MM.1S (cell line): Measurements from ENCODE around the gene OLFM2.

Experiments
- DNase-seq: peaks from one replicate; pipeline ENCODE4 v3.0.0-alpha.2; 2015
- H2AFZ ChIP-seq: fragments of 300-600 bp; sonication (generic); 2 replicates; pipeline ENCODE4 v1.6.0; 2016; ENCODE audit warnings: antibody characterized with exemption, low read length
- H3F3A ChIP-seq: fragments of 300-600 bp; sonication (generic); 2 replicates; pipeline ENCODE4 v1.6.1; 2016; ENCODE audit warnings: mild to moderate bottlenecking, antibody characterized with exemption, low read length, moderate library complexity, mixed read lengths; ENCODE audit not compliant: insufficient read depth
- H3K27ac ChIP-seq: fragments of 300-600 bp; sonication (generic); 2 replicates; pipeline ENCODE4 v1.5.1; 2016; ENCODE audit warnings: mild to moderate bottlenecking, low read length
- H3K27me3 ChIP-seq: fragments of 300-600 bp; sonication (generic); replicated peaks from 2 replicates; pipeline ENCODE4 v1.6.0; 2016; ENCODE audit warnings: low read length; ENCODE audit not compliant: insufficient read depth
- H3K36me3 ChIP-seq: fragments of 300-600 bp; sonication (generic); replicated peaks from 2 replicates; pipeline ENCODE4 v1.6.1; 2016; ENCODE audit warnings: mild to moderate bottlenecking, low read length, mixed read lengths; ENCODE audit not compliant: insufficient read depth
- H3K4me1 ChIP-seq: fragments of 300-600 bp; sonication (generic); 2 replicates; pipeline ENCODE4 v1.6.1; 2016; ENCODE audit warnings: low read length, mixed read lengths
- H3K4me2 ChIP-seq: fragments of 300-600 bp; sonication (generic); 2 replicates; pipeline ENCODE4 v1.6.0; 2016; ENCODE audit warnings: low read depth, low read length
- H3K4me3 ChIP-seq: fragments of 300-600 bp; sonication (generic); 2 replicates; pipeline ENCODE4 v1.5.1; 2016; ENCODE audit warnings: low read length, mixed read lengths
- H3K79me2 ChIP-seq: fragments of 300-600 bp; sonication (generic); 2 replicates; pipeline ENCODE4 v1.6.1; 2016; ENCODE audit warnings: mixed run types, low read length, mixed read lengths
- H3K9ac ChIP-seq: fragments of 300-600 bp; sonication (generic); 2 replicates; pipeline ENCODE4 v1.6.1; 2016; ENCODE audit warnings: low read length, mixed read lengths
- H3K9me2 ChIP-seq: fragments of 300-600 bp; sonication (generic); replicated peaks from 2 replicates; pipeline ENCODE4 v1.6.1; 2016; ENCODE audit warnings: mild to moderate bottlenecking, low read length, mixed read lengths; ENCODE audit not compliant: insufficient read depth
- H3K9me3 ChIP-seq: fragments of 300-600 bp; sonication (generic); replicated peaks from 2 replicates; pipeline ENCODE4 v1.6.1; 2016; ENCODE audit warnings: mild to moderate bottlenecking, low read length, mixed read lengths; ENCODE audit not compliant: insufficient read depth
- H4K20me1 ChIP-seq: fragments of 300-600 bp; sonication (generic); 2 replicates; pipeline ENCODE4 v1.6.1; 2016; ENCODE audit warnings: mild to moderate bottlenecking, low read length, moderate library complexity, mixed read lengths; ENCODE audit not compliant: insufficient read depth
- CTCF ChIP-seq: fragments of 300-600 bp; sonication (generic); IDR thresholded peaks from 2 replicates; pipeline ENCODE4 v1.5.1; 2016; ENCODE audit warnings: antibody characterized with exemption, low read length, mixed read lengths
- EZH2 ChIP-seq: fragments of 300-600 bp; sonication (generic); optimal IDR thresholded peaks from 2 replicates; pipeline ENCODE3; 2017; ENCODE audit warnings: low read depth, mild to moderate bottlenecking, antibody characterized with exemption, low read length, mixed read lengths
- EZH2phosphoT487 ChIP-seq: fragments of 300-600 bp; sonication (generic); IDR thresholded peaks from 2 replicates; pipeline ENCODE4 v1.6.1; 2018; ENCODE audit warnings: antibody characterized with exemption, low read length

OLFM2 gene

GRCh38 chr19:9891609-9892373 lies 44.5 kb downstream of the OLFM2 start:
- Histone ChIP-seq H4K20me1 (no peaks in the 10 kb centered on the region), H3K9me2 (no peaks in the 10 kb centered on the region), H3K4me3 (no peak overlapping the region), H3K9me3 (no peaks in the 10 kb centered on the region), H3K79me2 (no peaks in the 10 kb centered on the region), H3K4me1 (no peaks in the 10 kb centered on the region), H3K4me2 (no peak overlapping the region), H2AFZ (no peak overlapping the region), H3K36me3 (no peaks in the 10 kb centered on the region), H3K27me3 (peaks cover 80% of the 10 kb centered on the region), H3F3A (no peaks in the 10 kb centered on the region), H3K9ac (no peak overlapping the region), H3K27ac (no peak overlapping the region)
- DNase-seq = no peak
- TF ChIP-seq CTCF = no peak
- TF ChIP-seq EZH2 = no peak
- TF ChIP-seq EZH2phosphoT487 = no peak

- Histone ChIP-seq H4K20me1 (no peaks in the 10 kb centered on the region), H3K9me3 (no peaks in the 10 kb centered on the region), H3K36me3 (no peaks in the 10 kb centered on the region), H3K4me1 (no peaks in the 10 kb centered on the region), H3K4me2 (no peak overlapping the region), H3K4me3 (no peak overlapping the region), H3K9ac (no peak overlapping the region), H3K27me3 (peaks cover 55% of the 10 kb centered on the region), H3K79me2 (no peaks in the 10 kb centered on the region), H2AFZ (no peak overlapping the region), H3K9me2 (no peaks in the 10 kb centered on the region), H3F3A (no peaks in the 10 kb centered on the region), H3K27ac (no peak overlapping the region)
- TF ChIP-seq EZH2 (no peak), EZH2phosphoT487 (no peak), CTCF (no peak)
- no peak for DNase-seq
Observed at GRCh38 chr19:9885077-9885552, 51.2 kb downstream of the OLFM2 start.

- TF ChIP-seq CTCF = no peak
- TF ChIP-seq EZH2 = no peak
- no peak for TF ChIP-seq EZH2phosphoT487
- H3K9ac ChIP-seq = no peak overlapping the region
- DNase-seq = no peak
- no peaks in the 10 kb centered on the region for H3K36me3 ChIP-seq
- no peaks in the 10 kb centered on the region for H3K79me2 ChIP-seq
- no peak overlapping the region for H3K27ac ChIP-seq
- H3F3A ChIP-seq = no peaks in the 10 kb centered on the region
- H3K4me2 ChIP-seq = no peak overlapping the region
- H3K9me2 ChIP-seq = no peaks in the 10 kb centered on the region
- no peak overlapping the region for H3K4me3 ChIP-seq
- H4K20me1 ChIP-seq = no peaks in the 10 kb centered on the region
- no peak overlapping the region for H2AFZ ChIP-seq
- H3K27me3 ChIP-seq = peaks cover 41% of the 10 kb centered on the region
- peaks cover 1% of the 10 kb centered on the region; the same call in 1 of the 2 replicates for H3K4me1 ChIP-seq
- H3K9me3 ChIP-seq = no peaks in the 10 kb centered on the region
Observed at GRCh38 chr19:9883764-9884163, 52.6 kb downstream of the OLFM2 start.
